GM18520 (cell line): ENCODE measurements around the gene KCNMA1.
"Not testable (repeated sequence)": the region's sequence is repeated elsewhere in the genome, so short reads cannot be mapped to it uniquely, and the experiment has no call there.

Source experiments
- ATAC-seq: cut with Tn5 transposase; IDR thresholded peaks from one replicate; pipeline ENCODE4 v1.9.1; 2021; ENCODE audit not compliant: unreplicated experiment

The KCNMA1 gene

DNA sequence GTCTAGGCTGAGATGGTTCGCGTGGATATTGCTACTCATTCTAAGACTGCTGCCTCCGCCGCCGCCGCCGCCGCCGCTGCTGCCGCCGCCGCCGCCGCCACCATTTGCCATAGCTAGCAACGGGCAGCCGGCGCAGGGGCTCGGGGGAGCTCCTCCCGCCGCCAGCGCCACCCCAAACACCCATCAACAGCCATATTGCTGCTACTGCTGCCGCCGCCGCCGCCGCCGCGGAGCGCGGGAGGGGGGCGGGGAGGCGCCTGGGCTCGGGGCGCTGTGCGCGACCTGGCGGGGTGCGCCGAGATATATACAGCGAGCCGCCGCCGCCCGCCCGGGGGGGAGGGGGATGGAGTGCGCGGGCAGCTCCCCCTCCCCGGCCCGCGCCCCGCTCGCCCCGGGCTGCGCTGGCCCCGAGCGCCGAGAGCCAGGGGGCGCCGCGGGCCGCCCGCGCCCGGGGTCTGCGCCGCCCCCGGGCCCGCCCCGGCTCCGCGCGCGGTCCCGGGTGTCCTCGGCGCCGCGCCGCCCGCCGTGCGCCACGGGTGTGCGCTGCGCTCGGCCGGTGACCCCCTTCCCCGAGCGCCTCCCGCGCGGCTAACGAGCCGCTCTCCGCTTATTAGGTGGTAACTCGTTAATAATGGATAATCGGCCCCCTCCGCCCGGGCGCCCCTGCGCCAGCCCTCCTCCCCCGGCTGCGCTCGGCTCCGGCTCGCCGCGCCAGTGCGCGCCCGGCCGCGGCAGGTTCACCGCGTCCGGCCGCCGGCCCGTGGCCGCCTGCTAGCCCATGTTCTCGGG is at the start of gene KCNMA1:
TSS of gene KCNMA1 (minus strand) at position 277 of the 789 bp plus-strand sequence.
- no peak for ATAC-seq

DNA sequence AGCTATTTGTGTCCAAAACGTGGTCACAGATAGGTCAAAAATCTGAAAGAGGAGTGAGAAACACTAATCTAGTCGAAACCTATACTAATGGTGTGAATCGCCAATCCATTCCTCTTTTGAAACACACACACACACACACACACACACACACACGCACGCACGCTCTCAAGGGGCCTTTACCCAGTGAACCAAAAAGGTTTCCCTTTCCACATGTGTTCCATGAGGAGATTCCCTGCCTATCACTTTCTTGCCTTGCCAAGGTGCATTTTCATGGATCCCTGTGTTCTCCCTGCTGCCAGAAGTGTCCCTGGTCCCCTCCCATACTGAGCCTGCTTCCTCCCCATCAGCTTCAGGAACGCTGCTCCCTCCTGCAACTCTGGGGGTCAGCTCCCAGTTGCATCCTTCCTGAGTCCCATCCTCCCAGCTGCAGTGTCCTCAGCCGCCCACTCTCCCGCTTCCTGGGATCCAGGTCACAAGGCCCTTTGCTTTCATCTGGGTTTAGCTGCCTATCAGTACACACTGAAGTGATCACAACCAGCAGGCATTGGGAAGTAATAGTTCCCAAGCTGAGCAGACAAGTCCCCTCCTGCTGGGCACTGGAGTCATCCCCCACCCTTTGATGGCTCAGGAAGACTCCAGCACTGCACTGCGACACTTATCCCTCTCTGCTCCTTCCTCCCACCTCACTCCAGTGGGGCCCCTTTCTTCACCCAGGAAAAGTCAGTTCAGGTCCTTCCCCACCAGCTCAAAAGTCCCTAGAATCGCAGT is 49.2 kb upstream of the KCNMA1 start:
- ATAC-seq = no peak

DNA sequence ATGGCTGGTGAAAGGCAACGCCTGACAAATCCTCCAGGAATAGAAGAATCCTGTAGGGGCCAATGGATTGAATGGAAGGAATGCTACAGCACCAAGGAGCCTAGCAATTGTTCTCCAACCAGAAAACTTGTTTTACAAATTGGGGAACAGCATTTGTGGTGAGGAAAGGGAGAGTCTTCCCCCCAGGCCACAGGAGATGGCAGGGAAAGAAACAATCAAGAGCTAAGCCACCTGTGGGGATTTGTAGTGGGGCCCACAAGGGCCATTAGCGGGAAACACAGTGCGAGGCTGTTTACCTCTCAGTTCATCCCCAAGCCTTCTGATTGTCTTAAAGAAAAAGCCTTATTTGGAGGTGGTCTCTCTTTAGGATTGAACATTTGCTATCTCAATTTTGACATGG is 48.5 kb upstream of the KCNMA1 start:
- ATAC-seq = no peak

DNA sequence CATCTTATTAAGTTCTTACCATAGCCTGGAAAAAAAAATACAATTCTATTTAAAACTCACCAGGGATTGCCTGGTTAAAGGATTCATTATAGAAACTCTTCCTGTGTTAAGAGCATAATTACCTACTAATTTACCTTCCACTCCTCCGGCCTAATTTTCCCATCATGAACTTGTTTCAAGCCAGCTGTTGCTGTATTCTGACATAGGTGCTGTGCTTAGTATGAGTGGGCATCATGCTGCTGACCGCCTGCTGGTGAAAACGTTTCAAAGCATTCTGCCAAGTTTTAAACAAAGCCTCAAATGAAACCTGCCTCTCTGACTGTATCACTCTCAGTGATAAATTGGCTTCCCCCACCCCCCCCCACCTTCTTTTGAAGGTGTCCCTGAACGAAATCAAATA is 47.8 kb upstream of the KCNMA1 start:
- no peak for ATAC-seq

DNA sequence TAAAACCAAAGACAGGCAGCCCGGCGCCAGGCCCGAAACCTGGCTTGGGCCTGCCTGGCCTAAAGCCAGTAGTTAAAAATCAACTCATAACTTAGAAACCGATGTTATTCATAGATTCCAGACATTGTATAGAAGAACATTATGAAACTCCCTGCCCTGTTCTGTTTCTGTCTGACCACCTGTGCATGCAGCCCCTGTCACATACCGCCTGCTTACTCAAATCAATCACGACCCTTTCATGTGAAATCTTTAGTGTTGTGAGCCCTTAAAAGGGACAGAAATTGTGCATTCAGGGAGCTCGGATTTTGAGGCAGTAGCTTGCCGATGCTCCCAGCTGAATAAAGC is 45.5 kb upstream of the KCNMA1 start:
- ATAC-seq = not testable (repeated sequence)

DNA sequence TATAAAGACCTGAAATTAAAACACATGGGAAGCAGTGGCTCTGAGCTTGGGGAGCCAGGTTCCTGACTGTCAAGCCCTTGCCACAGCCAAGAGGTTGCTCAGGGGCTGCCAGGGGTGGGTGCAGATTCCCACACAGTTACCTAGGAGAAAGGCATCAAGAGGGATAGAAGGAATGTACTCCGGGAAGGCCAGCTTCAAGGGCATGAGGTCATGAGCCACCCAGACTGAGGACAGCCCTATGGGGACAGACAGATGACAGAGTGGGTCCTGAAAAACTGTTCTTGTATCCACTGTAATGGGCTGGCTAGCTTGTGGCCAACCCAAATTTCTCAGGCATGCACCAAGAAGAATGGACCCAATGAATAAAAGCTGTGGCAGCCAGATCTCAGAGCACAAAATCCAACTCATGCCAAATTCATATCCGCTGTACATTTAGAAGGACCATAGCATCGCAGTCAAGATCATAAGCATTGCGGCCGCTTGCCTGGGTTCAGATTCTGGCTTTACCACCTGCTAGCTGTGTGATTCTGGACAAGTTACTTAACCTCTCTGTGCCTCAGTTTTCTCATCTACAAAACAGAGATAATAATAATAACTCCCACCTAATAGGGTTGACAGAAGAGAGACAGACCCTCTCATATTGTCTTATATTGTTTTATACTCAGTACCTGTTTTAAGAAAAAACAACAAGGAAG is 44.9 kb upstream of the KCNMA1 start:
- ATAC-seq = no peak

DNA sequence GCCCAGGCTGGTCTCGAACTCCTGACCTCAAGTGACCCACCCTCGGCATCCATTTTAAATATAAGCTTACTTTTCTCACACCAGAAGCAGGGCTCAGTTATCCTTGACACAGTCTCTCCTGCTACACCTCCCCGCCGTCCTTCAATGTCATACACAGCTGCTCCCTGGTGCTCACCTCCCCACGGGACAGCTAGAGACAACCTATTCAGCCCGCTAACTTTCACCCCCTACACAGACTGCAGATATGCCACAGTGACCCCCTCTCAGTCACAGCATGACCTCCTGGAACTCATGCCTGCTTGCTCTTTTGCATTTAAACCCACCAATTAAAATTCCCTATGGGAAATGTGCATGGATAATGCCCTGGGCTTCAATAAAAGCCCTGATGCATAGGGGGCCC is 44.2 kb upstream of the KCNMA1 start:
- ATAC-seq = no peak

DNA sequence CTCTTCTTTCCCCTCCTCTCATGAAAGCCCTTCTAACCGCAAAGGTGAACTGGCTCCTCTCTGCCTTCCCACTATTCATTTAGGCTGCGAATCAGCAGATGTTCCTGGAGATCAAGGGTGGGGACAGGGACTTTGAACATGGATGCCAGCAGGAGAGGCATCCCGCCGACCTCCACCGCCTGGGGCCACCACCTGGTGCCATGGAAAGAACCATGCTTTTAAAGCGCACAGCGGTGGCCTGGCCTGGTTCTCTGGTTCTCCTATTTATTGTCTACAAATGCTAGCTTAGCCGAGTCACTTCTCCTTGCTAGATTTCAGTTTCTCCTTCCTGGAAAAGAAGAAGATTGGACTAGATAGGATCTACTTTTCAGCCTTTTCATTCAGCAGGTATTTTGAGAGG is 43.2 kb upstream of the KCNMA1 start:
- ATAC-seq = no peak

DNA sequence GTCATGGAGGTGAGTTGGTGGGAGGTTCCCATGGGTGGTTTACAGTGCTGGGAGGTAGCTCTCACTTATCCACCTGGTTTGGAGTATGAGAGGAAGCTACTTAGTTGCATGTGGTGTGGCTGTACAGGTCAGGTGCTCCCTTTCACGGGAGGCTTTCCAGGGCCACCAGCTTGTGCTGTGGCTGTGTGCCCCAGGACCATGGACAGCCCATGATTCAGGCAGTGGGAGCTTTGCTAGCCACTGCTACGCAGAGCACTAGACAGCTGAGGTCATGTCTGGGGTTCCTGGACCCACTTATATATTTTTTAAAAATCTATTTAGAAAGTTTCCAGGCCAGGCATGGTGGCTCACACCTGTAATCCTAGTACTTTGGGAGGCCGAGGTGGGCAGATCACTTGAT is 42.5 kb upstream of the KCNMA1 start:
- ATAC-seq = no peak

DNA sequence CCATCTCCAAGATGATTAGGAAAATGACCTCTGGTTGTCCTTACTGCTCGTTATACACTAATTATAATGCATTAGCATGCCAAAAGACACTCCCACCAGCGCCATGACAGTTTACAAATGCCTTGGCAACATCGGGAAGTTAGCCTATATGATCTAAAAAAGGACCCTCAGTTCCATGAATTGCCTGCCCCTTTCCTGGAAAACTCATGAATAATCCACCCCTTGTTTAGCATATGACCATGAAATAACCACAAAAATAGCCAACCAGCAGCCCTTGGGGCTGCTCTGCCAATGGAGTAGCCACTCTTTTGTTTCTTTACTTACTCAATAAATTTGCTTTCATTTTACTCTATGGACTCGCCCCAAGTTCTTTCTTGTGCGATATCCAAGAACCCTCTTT is 41.6 kb upstream of the KCNMA1 start:
- no peak for ATAC-seq

DNA sequence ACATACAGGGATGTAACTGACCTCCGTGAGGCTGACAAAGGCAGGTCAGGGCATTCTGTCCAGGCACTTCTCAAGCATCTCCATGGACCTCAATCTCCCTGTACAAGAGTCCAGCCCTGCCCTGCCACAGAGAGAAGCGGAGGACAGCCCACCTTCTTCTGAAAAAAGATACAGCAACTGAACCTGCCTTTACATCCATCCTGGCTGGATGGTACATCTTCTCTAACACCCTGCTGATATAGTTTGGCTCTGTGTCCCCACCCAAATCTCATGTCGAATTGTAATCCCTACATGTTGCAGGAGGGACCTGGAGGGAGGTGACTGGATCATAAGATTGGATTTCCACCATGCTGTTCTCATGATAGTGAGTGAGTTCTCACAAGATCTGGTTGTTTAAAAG is 40.5 kb upstream of the KCNMA1 start:
- ATAC-seq = no peak

DNA sequence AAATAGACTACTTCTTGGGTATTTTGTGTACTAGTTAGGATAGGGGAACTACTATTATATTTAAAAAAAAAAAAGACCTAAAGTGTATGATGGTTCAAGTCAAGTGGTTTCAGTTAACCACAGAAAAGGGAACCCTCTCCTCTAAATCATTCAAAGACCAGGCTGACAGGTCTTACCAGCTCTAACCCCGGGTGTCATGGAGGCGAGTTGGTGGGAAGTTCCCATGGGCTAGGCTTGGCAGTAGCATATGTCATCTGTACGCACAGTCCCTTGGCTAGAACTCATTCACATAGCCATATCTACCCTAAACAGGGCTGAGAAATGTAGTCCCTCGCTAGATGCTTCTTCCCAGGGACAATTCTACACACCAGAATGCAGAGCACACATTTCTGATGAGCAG is 37.7 kb upstream of the KCNMA1 start:
- no peak for ATAC-seq

DNA sequence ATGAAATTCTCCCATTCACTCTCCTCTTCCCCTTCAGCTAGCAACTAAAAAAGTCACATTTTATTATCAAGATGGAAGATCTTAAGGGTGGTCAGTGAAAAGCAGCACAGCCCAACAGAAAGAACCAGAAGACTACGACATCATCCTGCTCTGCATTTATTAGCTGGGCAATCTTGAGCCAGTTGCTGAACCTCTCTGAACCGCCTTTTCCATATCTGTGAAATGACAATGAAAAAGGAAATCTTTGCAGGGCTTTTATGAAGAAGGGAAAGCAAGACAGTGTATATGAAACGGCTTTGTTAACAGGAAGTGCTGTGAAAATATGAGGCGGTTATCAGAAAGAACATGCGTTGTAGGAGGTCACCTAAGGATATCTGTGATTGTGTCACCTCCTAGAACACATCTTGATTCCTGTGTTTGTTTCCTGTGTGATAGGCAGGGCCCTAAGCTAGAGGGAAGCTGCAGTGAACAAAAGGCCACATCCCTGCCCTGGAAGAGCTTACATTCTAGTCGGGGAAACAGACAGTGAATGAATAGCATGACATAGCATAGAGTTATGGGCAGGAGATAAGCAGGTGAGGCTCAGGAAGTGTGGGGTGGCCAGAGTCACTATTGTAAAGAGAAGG is 36.0 kb upstream of the KCNMA1 start:
- no peak for ATAC-seq

DNA sequence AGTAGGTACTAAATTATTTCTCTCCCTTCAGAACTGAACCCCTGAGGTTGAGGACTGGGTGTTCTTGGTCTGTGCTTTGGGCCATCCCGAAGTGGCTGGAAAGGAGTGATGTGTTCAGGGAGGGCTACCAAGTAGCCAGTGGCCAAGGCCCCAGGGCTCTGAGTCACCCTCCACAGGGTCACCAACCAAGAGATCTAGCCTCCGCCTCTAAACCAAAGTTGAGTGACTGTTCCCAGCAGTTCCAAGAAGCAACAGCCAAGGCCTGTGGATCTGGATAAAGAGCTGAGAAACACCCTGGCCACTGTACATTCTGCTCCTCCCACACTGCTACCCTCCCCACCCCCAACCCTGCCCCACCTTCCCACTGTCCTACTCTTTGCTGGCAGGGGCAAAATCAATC is 35.5 kb upstream of the KCNMA1 start:
- ATAC-seq = no peak

DNA sequence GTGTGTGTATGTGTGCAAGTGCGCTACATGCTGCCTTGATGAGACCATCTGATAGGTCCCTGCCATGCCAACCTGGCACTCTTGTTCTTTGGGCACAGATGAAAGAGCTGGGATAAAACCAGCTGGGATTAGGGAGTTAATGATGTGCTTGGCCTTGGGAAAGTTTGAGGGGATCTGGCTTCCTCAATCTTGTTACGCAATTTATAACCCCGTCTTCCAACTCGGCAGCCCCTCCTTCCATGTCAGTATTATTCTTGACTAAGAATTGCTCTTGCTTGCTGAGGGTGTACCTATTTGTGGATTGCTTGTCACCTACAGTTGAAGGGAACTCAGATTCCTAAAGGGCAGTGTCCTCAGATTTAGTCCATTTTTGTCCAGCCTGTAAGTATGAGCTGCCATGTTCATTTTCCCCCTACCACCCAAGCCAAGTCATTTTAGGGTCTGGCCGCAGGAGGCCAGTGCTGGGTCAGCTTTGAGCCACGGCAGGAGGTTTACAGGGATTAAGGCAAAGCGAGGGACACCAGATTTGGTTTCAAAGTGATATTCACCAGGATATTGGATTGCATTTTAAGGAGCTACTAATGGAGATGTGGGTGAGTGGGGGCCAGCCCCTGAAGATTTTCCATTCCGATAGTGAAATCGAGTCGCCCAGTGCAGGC is 34.1 kb upstream of the KCNMA1 start:
- ATAC-seq = no peak

DNA sequence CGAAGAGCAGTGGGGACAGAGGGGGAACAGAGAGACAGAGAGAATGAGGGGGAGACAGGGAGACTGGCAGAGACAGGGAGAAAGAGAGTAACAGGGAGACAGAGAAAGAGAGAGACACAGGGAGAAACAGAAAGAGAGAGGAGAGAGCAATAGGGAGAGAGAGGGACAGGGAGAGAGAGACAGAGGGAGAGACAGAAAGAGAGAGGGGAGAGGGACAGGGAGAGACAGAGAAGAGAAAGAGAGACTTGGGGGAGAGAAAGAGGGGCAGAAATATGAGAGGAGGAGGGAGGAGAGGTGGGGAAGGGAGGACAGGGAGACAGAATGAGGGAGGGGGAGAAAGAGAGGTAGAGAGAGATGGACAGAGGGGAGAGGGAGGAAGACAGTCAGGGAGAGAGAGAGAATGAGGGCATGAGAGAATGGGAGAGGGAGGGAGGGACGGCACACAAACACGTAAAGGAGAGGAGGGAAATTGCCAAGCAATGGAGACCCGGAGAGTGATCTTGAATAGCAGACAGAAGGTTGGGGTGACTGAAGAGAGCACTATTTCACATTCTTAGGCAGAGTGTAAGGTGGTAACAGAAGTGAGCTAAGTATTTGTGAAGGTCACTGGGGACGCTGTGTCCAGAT is 33.3 kb upstream of the KCNMA1 start:
- no peak for ATAC-seq

DNA sequence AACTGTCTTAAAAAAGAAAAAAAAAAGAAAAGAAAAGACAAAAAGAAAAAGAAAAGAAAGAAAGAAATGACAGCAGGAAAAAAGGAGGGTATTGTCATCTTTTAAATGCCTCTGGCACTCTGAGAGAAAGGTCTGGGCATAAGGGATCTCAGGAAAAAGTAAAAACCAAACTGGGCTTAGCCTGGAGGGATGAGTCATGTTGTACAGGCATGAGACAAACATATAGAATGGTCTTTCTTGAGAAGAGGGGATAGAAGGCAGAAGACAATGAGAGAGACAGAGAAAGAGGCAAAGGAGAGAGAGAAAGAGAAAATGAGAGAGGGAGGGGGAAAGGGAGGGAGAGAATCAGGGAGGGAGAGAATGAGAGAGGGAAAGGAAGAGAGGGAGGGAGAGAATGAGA is 32.3 kb upstream of the KCNMA1 start:
- ATAC-seq = no peak

DNA sequence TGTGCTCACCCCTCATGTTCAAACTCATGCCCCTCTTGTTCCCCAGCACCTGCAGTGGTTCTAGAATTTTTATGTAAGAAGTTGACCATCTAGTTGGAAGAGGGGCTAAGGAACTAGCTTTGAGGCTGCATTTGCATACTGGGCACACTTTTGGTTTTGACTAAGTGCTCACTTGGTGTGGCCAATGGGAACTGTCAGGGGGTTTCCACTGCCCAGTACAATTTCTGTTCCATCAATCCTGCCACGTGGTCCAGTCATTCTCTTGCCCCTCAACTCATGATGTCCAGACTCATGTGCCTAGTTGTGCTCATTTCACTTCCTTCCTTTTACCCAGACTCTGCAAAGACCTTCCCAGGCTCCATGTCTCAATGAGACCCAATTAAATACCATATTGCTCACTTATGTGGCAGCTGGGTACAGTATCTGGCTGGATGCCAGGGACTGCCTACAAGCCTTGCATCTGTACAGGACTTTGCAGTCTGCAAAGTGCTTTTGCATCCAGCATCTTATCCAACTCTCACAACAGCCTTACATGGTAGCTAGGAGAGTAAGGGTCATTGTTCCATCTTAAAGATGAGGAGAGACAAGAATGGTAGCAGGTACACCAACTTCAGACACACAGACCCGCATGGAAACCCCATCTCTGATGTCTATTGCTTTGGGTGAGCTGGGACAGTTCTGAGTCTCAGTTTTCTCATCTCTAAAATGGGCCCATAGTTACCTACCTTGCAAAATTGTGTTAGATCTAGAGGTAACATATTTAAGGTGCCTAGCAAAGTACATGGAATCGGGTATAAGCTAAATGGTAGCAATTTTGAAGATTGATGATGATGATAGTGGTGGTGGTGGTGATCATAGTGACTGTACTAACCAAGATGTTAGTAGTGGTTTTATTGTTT is 30.1 kb upstream of the KCNMA1 start:
- ATAC-seq = peak; percentile 66

DNA sequence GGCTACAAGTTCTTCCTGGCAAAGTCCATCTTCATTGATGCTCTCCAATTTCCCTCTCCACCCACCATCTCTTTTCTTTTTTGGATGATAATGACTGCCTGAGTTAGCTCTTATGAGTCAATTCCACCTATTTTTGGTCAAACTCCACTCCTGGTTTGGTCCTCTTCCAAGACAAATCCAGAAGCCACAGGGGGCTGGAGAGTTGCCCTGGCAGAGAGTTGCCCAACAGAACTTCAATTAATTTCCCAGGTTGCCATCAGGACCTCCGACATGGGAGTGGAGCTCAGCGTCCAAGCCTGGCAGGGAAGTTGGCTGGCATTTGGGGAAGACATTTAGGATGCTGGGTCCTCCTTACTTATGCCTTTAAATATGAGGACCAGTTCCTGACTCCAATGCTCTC is 29.2 kb upstream of the KCNMA1 start:
- ATAC-seq = no peak

DNA sequence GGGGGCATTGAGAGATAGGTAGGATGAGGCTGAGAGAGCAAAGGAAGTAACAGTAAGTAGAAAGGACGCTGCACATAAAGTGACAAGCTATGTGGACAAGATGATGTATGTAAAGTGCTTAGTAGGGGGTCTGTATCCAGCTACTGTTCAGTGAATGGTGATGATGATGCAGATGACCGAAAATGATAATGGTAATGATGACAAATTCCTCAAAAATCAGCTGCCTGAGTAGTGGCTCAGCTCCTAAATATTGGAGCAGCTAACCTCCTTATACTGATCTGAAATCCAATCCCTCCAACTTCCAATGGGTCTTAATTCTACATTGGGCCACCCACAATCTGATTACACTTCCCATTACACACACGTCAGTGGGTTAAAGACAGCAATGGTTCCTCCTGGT is 27.1 kb upstream of the KCNMA1 start:
- no peak for ATAC-seq
